VCaP (cell line): ENCODE results near the gene TMEM235.

Experiments used
- H3K27ac ChIP-seq: fragments of 450-650 bp; 2 replicates; pipeline ENCODE4 v1.5.1; 2017
- TF ChIP-seq, protein P1 (sequence below): fragments of 450-650 bp; conservative IDR thresholded peaks from 2 replicates; pipeline ENCODE4 v1.5.1; 2017; ENCODE audit warnings: mild to moderate bottlenecking, moderate library complexity

TMEM235 gene

GRCh38 chr17:78268951-78269905, 37.8 kb downstream of the TMEM235 start:
- TF ChIP-seq, protein P1, sequence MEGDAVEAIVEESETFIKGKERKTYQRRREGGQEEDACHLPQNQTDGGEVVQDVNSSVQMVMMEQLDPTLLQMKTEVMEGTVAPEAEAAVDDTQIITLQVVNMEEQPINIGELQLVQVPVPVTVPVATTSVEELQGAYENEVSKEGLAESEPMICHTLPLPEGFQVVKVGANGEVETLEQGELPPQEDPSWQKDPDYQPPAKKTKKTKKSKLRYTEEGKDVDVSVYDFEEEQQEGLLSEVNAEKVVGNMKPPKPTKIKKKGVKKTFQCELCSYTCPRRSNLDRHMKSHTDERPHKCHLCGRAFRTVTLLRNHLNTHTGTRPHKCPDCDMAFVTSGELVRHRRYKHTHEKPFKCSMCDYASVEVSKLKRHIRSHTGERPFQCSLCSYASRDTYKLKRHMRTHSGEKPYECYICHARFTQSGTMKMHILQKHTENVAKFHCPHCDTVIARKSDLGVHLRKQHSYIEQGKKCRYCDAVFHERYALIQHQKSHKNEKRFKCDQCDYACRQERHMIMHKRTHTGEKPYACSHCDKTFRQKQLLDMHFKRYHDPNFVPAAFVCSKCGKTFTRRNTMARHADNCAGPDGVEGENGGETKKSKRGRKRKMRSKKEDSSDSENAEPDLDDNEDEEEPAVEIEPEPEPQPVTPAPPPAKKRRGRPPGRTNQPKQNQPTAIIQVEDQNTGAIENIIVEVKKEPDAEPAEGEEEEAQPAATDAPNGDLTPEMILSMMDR: no peak
- no peak overlapping the region for H3K27ac ChIP-seq

DNA sequence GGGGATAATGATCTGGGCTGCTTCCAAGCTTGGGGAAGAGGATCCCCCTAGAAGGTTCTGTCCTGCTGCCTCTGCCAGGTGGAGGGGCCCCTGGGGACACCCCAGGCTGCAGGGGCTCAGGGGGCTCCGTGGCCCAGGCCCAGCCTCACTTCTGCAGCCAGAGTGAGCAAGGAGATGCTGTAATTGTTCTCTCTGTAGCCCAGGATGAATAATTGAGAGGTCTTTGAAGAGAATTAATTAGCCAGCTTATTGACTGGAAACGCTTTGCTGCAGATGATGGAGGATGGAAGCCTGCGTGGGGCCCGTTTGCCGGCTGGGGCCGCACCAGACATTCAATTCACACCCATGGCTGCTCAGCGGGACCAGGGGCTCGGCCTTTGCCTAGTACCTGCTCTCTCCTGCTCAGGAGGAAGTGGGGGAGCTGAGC, 38.5 kb downstream of the TMEM235 start:
- TF ChIP-seq, protein P1: no peak
- H3K27ac ChIP-seq: no peak overlapping the region

DNA sequence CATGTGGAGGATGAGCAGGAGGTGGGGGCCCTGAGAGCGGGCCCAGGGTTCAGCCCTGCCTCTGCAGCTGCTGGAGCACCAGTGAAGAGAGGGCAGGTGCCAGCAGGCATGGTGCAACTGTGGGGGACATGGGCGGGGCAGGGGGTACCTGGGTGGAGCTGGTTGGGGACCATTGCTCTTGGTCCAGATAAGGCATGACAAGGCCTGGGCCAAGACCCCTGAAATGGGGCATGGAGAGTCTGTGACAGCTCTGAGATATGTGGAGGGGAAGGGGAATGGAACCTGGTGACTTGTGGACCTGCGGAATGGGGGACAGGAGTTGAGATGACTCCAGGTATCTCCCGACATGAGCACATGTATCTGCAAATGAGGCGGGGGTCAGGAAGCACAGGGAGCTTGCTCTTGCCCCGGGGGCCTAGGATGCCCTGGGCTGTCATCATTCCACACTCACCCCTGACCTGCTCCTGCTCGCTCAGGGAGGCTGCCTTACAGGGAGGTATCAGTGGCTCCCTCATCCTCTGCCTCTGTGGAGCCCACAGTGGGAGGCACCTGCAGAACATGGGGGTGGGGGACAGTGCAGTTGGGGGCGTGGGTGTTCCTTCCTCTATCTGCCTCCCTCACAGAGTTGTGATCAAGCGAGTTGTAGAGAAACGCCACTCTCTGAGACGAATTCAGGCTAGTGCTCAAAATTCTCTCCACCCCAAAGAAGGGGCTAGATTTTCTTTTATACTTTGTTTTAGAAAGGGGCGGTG, 40.2 kb downstream of the TMEM235 start:
- no peak overlapping the region for H3K27ac ChIP-seq

DNA sequence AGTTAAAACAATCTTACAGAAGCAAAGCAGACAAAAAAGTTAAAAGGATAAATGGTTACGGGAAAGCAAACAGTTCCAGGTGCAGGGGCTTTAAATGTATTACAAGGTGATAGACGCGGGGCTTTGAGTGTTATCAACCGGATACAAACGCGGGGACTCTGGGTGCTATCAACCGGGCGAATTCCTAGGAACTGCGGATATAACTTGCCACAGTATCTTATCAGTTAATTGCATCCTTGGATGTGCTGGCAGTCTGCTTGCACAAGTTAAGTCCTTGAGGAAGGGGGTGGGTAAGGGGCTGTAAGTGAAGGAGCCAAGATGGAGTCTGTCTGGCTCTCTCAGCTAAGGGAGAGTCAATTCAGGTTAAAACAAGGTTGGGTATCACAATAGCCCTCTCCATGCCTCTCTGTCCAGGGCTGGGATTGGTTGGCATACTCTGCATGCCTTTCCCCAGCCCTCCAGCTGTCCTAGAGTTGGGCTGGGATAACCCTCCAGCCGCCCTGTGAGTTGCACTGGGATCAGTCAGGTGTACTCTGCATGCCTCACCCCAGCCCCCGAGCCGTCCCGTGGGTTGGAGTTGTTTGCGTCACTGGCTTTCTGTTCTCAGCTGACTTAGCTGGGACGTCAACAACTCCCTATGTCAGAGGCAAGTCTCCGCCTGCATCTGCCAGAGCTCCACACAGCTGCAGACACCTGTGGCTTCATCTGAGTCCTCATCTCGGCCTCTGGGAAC, 40.9 kb downstream of the TMEM235 start:
- TF ChIP-seq, protein P1: no peak
- no peak overlapping the region for H3K27ac ChIP-seq

More for the DNA sequence above, 40.2 kb downstream of the TMEM235 start:
- TF ChIP-seq, protein P1: no peak

GRCh38 chr17:78272914-78273258, 41.5 kb downstream of the TMEM235 start:
- H3K27ac ChIP-seq: no peak overlapping the region
- TF ChIP-seq, protein P1: no peak

DNA sequence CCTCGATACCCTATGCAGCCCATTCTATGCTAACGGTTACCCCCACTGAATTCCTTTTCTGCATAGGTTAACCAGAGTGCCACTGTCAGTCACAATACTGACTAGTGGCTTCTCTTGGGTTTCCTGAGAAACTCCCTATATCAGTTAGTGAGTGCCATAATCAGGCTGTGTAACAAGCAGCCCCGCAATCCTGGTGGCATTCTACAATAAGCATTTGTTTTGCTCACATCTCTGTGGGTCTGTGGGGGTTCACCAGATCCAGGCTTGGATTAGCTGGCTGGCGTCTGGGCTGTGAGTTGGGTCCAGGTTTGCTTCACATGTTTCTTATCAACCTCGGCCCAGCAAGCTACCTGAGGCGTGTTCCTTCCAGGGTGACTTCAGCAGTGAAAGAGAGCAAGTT, 42.4 kb downstream of the TMEM235 start:
- TF ChIP-seq, protein P1: no peak

GRCh38 chr17:78275355-78275754, 43.9 kb downstream of the TMEM235 start:
- TF ChIP-seq, protein P1: no peak
- H3K27ac ChIP-seq: no peak overlapping the region

More for the DNA sequence above, 42.4 kb downstream of the TMEM235 start:
- H3K27ac ChIP-seq: no peak overlapping the region
